ENCODE results near the gene VPS37C. TPM values are rescaled to one million over a fixed set of nuclear protein-coding genes. Genes with fewer than 3 reads are reported as not detected.

Gene VPS37C
- total RNA-seq, 4 donors from 2014 or later = 26.4 to 36.3 (median 35.7) TPM

- no peak for TF ChIP-seq POLR2AphosphoS5 (IDR thresholded peaks at IDR 0.05)
- no peak for TF ChIP-seq EP300 (IDR thresholded peaks at IDR 0.05)
- no peak for TF ChIP-seq POLR2A (IDR thresholded peaks at IDR 0.05)
- TF ChIP-seq, protein P1, sequence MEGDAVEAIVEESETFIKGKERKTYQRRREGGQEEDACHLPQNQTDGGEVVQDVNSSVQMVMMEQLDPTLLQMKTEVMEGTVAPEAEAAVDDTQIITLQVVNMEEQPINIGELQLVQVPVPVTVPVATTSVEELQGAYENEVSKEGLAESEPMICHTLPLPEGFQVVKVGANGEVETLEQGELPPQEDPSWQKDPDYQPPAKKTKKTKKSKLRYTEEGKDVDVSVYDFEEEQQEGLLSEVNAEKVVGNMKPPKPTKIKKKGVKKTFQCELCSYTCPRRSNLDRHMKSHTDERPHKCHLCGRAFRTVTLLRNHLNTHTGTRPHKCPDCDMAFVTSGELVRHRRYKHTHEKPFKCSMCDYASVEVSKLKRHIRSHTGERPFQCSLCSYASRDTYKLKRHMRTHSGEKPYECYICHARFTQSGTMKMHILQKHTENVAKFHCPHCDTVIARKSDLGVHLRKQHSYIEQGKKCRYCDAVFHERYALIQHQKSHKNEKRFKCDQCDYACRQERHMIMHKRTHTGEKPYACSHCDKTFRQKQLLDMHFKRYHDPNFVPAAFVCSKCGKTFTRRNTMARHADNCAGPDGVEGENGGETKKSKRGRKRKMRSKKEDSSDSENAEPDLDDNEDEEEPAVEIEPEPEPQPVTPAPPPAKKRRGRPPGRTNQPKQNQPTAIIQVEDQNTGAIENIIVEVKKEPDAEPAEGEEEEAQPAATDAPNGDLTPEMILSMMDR (IDR thresholded peaks at IDR 0.05) = no peak
- 82% methylated on average over 3 of the region's 4 CpGs for WGBS
- Histone ChIP-seq H3K4me1 (no peaks in the 10 kb centered on the region), H3K36me3 (no peaks in the 10 kb centered on the region), H3K27me3 (no peaks in the 10 kb centered on the region), H3K9me3 (no peaks in the 10 kb centered on the region), H3K4me3 (no peak overlapping the region), H3K27ac (no peak overlapping the region)
- no peak for DNase-seq (ENCODE audit: low spot score in 2 of 2)
Measured at GRCh38 chr11:61198948-61199523, 37.8 kb upstream of the VPS37C start.

GRCh38 chr11:61198361-61198760, 37.1 kb upstream of the VPS37C start:
- Histone ChIP-seq H3K4me1 (no peaks in the 10 kb centered on the region), H3K27ac (no peak overlapping the region), H3K27me3 (no peaks in the 10 kb centered on the region), H3K36me3 (no peaks in the 10 kb centered on the region), H3K9me3 (no peaks in the 10 kb centered on the region), H3K4me3 (no peak overlapping the region)
- DNase-seq (ENCODE audit: low spot score in 2 of 2) = no peak
- TF ChIP-seq POLR2AphosphoS5 (IDR thresholded peaks at IDR 0.05) = no peak
- no peak for TF ChIP-seq POLR2A (IDR thresholded peaks at IDR 0.05)
- TF ChIP-seq, protein P1 (IDR thresholded peaks at IDR 0.05) = no peak
- no peak for TF ChIP-seq EP300 (IDR thresholded peaks at IDR 0.05)
- 72% methylated on average over 5 of the region's 6 CpGs for WGBS

- Histone ChIP-seq H3K27me3 (peaks cover 6% of the 10 kb centered on the region), H3K9me3 (no peaks in the 10 kb centered on the region), H3K36me3 (no peaks in the 10 kb centered on the region), H3K4me1 (no peaks in the 10 kb centered on the region), H3K27ac (no peak overlapping the region), H3K4me3 (no peak overlapping the region)
- TF ChIP-seq EP300 (IDR thresholded peaks at IDR 0.05) (no peak), POLR2AphosphoS5 (IDR thresholded peaks at IDR 0.05) (no peak), POLR2A (IDR thresholded peaks at IDR 0.05) (no peak)
- TF ChIP-seq, protein P1 (IDR thresholded peaks at IDR 0.05) = no peak
- DNase-seq (ENCODE audit: low spot score in 2 of 2) = no peak
- WGBS = 86% methylated on average over 7 of the region's 7 CpGs
Measured at GRCh38 chr11:61195719-61196118, 34.5 kb upstream of the VPS37C start.

GRCh38 chr11:61194981-61195695, 33.9 kb upstream of the VPS37C start:
- WGBS = 72% methylated on average over 7 of the region's 7 CpGs
- Histone ChIP-seq H3K27ac (no peak overlapping the region), H3K36me3 (no peaks in the 10 kb centered on the region), H3K4me3 (no peak overlapping the region), H3K4me1 (no peaks in the 10 kb centered on the region), H3K9me3 (no peaks in the 10 kb centered on the region), H3K27me3 (peaks cover 6% of the 10 kb centered on the region)
- TF ChIP-seq POLR2A (IDR thresholded peaks at IDR 0.05) (no peak), POLR2AphosphoS5 (IDR thresholded peaks at IDR 0.05) (no peak), EP300 (IDR thresholded peaks at IDR 0.05) (no peak)
- TF ChIP-seq, protein P1 (IDR thresholded peaks at IDR 0.05) = no peak
- DNase-seq (ENCODE audit: low spot score in 2 of 2) = no peak

DNA sequence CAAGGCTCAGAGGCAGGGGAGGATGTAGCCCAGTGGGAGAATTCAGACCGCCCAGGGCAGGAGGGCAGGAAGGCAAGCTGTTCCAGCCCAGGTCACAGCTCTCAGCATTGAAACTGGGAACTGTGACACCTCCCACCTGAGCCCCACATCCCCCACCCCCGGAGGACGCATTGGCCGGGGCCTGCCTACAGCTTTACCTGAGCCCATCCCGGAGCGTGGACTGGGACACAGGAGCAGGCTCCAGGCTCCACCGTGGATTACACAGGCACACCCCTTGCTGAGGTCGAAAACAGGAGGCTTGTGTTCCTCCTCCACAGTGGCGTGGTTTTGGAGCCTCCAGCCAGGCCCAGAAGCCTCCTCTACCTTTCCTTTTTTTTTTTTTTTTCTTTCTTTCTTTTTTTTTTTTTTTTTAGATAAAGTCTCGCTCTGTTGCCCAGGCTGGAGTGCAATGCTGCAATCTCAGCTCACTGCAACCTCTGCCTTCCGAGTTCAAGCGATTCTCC, 33.0 kb upstream of the VPS37C start:
- Histone ChIP-seq H3K4me3 (no peak overlapping the region), H3K4me1 (no peaks in the 10 kb centered on the region), H3K27me3 (peaks cover 6% of the 10 kb centered on the region), H3K36me3 (no peaks in the 10 kb centered on the region), H3K27ac (no peak overlapping the region), H3K9me3 (no peaks in the 10 kb centered on the region)
- TF ChIP-seq, protein P1 (IDR thresholded peaks at IDR 0.05) = no peak
- TF ChIP-seq EP300 (IDR thresholded peaks at IDR 0.05) (no peak), POLR2A (IDR thresholded peaks at IDR 0.05) (no peak), POLR2AphosphoS5 (IDR thresholded peaks at IDR 0.05) (no peak)
- no peak for DNase-seq (ENCODE audit: low spot score in 2 of 2)
- WGBS = 47% methylated on average over 9 of the region's 12 CpGs
